ENCODE results near the gene DGKZ.

Gene DGKZ

GRCh38 chr11:46336563-46337180, 10.6 kb upstream of the DGKZ start:
- Histone ChIP-seq H3F3A (ENCODE audit: insufficient read depth, low read length) (no peaks in the 10 kb centered on the region), H3K27ac (ENCODE audit: low read length) (no peak overlapping the region), H3K4me3 (ENCODE audit: low read length) (no peak overlapping the region), H3K27me3 (replicated peaks; ENCODE audit: insufficient read depth, low read length) (peaks cover 44% of the 10 kb centered on the region), H4K20me1 (ENCODE audit: insufficient read depth, low read length) (no peaks in the 10 kb centered on the region), H3K9ac (ENCODE audit: low read length) (no peak overlapping the region), H3K9me2 (replicated peaks; ENCODE audit: insufficient read depth, low read length) (no peaks in the 10 kb centered on the region), H2AFZ (ENCODE audit: low read length) (no peak overlapping the region), H3K79me2 (ENCODE audit: low read length) (no peaks in the 10 kb centered on the region), H3K9me3 (replicated peaks; ENCODE audit: insufficient read depth, low read length) (no peaks in the 10 kb centered on the region), H3K4me1 (ENCODE audit: low read length) (no peaks in the 10 kb centered on the region), H3K36me3 (replicated peaks; ENCODE audit: insufficient read depth, low read length) (no peaks in the 10 kb centered on the region), H3K4me2 (ENCODE audit: low read depth, low read length) (no peak overlapping the region)
- TF ChIP-seq, protein P1, sequence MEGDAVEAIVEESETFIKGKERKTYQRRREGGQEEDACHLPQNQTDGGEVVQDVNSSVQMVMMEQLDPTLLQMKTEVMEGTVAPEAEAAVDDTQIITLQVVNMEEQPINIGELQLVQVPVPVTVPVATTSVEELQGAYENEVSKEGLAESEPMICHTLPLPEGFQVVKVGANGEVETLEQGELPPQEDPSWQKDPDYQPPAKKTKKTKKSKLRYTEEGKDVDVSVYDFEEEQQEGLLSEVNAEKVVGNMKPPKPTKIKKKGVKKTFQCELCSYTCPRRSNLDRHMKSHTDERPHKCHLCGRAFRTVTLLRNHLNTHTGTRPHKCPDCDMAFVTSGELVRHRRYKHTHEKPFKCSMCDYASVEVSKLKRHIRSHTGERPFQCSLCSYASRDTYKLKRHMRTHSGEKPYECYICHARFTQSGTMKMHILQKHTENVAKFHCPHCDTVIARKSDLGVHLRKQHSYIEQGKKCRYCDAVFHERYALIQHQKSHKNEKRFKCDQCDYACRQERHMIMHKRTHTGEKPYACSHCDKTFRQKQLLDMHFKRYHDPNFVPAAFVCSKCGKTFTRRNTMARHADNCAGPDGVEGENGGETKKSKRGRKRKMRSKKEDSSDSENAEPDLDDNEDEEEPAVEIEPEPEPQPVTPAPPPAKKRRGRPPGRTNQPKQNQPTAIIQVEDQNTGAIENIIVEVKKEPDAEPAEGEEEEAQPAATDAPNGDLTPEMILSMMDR (IDR thresholded peaks at IDR 0.05; ENCODE audit: low read length) = no peak
- TF ChIP-seq EZH2 (optimal IDR thresholded peaks at IDR 0.05; ENCODE audit: low read depth, low read length) (no peak), EZH2phosphoT487 (IDR thresholded peaks at IDR 0.05; ENCODE audit: low read length) (no peak)
- no peak for DNase-seq

- no peak overlapping the region for H3K4me2 ChIP-seq (ENCODE audit: low read depth, low read length)
Measured at GRCh38 chr11:46337626-46338345, 9.5 kb upstream of the DGKZ start.

GRCh38 chr11:46338636-46338987, 8.7 kb upstream of the DGKZ start:
- no peak overlapping the region for H3K4me3 ChIP-seq (ENCODE audit: low read length)
- no peak for DNase-seq
- TF ChIP-seq EZH2phosphoT487 (IDR thresholded peaks at IDR 0.05; ENCODE audit: low read length) = no peak
- TF ChIP-seq EZH2 (optimal IDR thresholded peaks at IDR 0.05; ENCODE audit: low read depth, low read length) = no peak
- TF ChIP-seq, protein P1 (IDR thresholded peaks at IDR 0.05; ENCODE audit: low read length) = no peak
- no peak overlapping the region for H3K27ac ChIP-seq (ENCODE audit: low read length)
- H4K20me1 ChIP-seq (ENCODE audit: insufficient read depth, low read length) = no peaks in the 10 kb centered on the region
- no peaks in the 10 kb centered on the region for H3K4me1 ChIP-seq (ENCODE audit: low read length)
- H2AFZ ChIP-seq (ENCODE audit: low read length) = no peak overlapping the region
- H3K27me3 ChIP-seq (replicated peaks; ENCODE audit: insufficient read depth, low read length) = peaks cover 46% of the 10 kb centered on the region
- H3K9me3 ChIP-seq (replicated peaks; ENCODE audit: insufficient read depth, low read length) = no peaks in the 10 kb centered on the region
- no peaks in the 10 kb centered on the region for H3F3A ChIP-seq (ENCODE audit: insufficient read depth, low read length)
- no peaks in the 10 kb centered on the region for H3K9me2 ChIP-seq (replicated peaks; ENCODE audit: insufficient read depth, low read length)
- no peaks in the 10 kb centered on the region for H3K79me2 ChIP-seq (ENCODE audit: low read length)
- H3K36me3 ChIP-seq (replicated peaks; ENCODE audit: insufficient read depth, low read length) = no peaks in the 10 kb centered on the region
- H3K4me2 ChIP-seq (ENCODE audit: low read depth, low read length) = no peak overlapping the region
- no peak overlapping the region for H3K9ac ChIP-seq (ENCODE audit: low read length)

More at GRCh38 chr11:46337626-46338345, 9.5 kb upstream of the DGKZ start:
- Histone ChIP-seq H3K79me2 (ENCODE audit: low read length) (no peaks in the 10 kb centered on the region), H3K4me1 (ENCODE audit: low read length) (no peaks in the 10 kb centered on the region), H3F3A (ENCODE audit: insufficient read depth, low read length) (no peaks in the 10 kb centered on the region), H3K27me3 (replicated peaks; ENCODE audit: insufficient read depth, low read length) (peaks cover 44% of the 10 kb centered on the region), H3K9me2 (replicated peaks; ENCODE audit: insufficient read depth, low read length) (no peaks in the 10 kb centered on the region), H3K9ac (ENCODE audit: low read length) (no peak overlapping the region), H3K4me3 (ENCODE audit: low read length) (no peak overlapping the region), H3K9me3 (replicated peaks; ENCODE audit: insufficient read depth, low read length) (no peaks in the 10 kb centered on the region), H2AFZ (ENCODE audit: low read length) (no peak overlapping the region), H3K36me3 (replicated peaks; ENCODE audit: insufficient read depth, low read length) (no peaks in the 10 kb centered on the region), H3K27ac (ENCODE audit: low read length) (no peak overlapping the region), H4K20me1 (ENCODE audit: insufficient read depth, low read length) (no peaks in the 10 kb centered on the region)
- DNase-seq = no peak
- TF ChIP-seq EZH2phosphoT487 (IDR thresholded peaks at IDR 0.05; ENCODE audit: low read length) (no peak), EZH2 (optimal IDR thresholded peaks at IDR 0.05; ENCODE audit: low read depth, low read length) (no peak)
- TF ChIP-seq, protein P1 (IDR thresholded peaks at IDR 0.05; ENCODE audit: low read length) = no peak
